ENCODE data around the gene ZNF559.

Gene ZNF559

DNA sequence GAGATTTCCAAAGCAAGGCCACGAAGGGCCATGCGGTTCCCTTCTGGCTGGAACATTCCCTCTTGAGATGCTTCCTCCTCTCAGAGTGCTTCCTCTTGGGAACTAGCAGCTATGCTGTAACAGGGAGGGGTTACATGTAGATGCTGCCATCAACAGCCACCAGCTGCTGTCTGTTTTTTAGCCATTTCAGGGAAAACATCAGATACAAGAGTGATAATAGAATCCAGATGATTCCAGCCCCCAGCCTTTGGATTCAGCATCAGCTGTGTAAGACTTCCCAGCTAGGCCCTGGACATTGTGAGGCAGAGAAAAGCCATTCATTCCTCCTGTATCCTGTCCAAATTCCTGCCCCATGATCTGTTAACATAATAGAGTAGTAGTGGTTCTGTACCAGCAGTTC, 30.7 kb downstream of the ZNF559 start:
- no peak for DNase-seq (ENCODE audit: low spot score)

DNA sequence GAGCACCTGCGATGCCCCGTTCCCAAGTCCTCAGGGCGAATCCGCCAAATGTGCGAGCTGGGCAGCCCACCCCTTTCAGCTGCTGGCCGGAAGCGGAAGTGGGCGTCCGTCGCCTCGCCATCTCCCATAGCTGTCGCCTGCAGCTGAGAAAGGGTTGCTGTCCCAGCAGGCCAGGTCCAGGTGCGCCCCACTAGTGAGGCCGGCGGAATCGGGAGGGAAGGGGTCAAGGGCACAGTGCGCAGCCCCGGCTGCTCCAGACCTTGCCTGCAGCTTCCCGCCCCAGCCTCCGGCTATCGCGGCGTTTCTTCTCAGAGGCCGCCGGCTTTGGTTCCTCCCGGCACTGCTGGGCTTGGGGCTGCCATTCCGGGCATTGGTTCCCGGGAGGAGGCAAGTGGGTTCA, 38.9 kb downstream of the ZNF559 start, which contains the start of gene ZNF177:
TSS of gene ZNF177 (plus strand) at position 109 of the 400 bp plus-strand sequence. CDS start 15,299 bp downstream, outside the sequence.
- DNase-seq (ENCODE audit: low spot score), result no peak

DNA sequence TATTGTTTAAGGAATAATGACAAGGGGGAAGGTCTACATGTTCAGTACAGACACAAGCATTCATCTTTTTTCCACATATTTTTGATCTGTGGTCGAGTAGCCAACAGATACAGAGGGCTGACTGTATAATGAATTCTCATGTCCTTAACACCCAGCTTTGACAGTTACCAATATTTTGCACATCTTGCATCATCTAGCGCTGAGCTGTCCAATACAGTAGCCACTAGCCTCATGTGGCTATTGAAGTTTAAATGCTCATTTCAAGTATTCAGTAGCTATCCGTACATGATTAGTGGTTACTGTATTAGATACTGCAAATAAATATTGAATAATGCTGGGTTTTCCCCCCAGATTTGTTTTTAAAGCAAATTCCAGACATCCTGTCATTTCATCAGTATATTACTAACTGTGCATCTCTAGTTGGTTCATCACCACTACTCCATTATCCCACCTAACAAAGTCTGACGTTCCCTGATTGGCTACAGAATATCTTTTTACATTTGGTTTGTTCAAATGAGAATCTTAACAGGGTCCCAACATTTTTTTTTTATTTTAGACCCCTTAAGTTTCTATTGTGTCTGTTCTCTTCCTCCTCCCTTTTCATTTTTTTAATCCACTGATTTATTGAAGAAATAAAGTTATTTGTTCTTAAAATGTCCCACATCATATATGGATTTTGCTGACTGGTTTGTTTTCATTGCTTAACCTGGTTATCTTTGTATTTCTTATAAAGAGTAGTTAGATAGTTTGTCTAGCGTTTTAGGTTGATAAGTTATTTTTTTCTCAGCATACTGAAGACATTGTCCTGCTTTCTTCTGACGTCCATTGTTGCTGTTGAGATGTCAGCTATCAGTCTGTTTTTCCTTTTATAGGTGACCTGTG, 47.0 kb downstream of the ZNF559 start:
- no peak for DNase-seq (ENCODE audit: low spot score)

DNA sequence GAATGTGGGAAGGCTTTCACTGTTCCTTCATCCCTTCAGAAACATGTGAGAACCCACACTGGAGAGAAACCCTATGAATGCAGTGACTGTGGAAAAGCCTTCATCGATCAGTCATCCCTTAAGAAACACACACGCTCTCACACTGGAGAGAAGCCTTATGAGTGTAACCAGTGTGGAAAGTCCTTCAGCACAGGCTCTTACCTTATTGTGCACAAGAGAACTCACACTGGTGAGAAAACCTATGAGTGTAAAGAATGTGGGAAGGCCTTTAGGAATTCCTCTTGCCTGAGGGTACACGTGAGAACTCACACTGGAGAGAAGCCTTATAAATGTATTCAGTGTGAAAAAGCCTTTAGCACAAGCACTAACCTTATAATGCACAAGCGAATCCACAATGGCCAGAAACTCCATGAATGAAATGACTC, 57.4 kb downstream of the ZNF559 start:
- no peak for DNase-seq (ENCODE audit: low spot score)

Measured in ecto neural progenitor cell (in vitro differentiated cells).